Activated CD8-positive, alpha-beta memory T cell treated with anti-CD3 and anti-CD28 coated beads, Interleukin-2, amount 50 U/mL, for 1 hour (primary cell): ENCODE measurements around the gene TMIE.

Experiments used
- DNase-seq: peaks from one replicate; pipeline ENCODE4 v3.0.0-alpha.2; 2020; ENCODE audit errors: extremely low read depth

TMIE gene

GRCh38 chr3:46708401-46709156 lies 7.4 kb downstream of the TMIE start:
- DNase-seq, result no peak

GRCh38 chr3:46709157-46709654 lies 8.0 kb downstream of the TMIE start:
- no peak for DNase-seq

GRCh38 chr3:46709721-46710120 lies 8.5 kb downstream of the TMIE start:
- no peak for DNase-seq

- no peak for DNase-seq
Observed at GRCh38 chr3:46710229-46710628, 9.0 kb downstream of the TMIE start.

- DNase-seq, result no peak
Observed at GRCh38 chr3:46710671-46711295, 9.6 kb downstream of the TMIE start.

- no peak for DNase-seq
Observed at GRCh38 chr3:46711305-46711704, 10.1 kb downstream of the TMIE start.

GRCh38 chr3:46711760-46712159 lies 10.6 kb downstream of the TMIE start:
- no peak for DNase-seq

- DNase-seq, result no peak
Observed at GRCh38 chr3:46712191-46713049, 11.2 kb downstream of the TMIE start.

- DNase-seq, result no peak
Observed at GRCh38 chr3:46713050-46713897, 12.1 kb downstream of the TMIE start.

GRCh38 chr3:46713898-46714552 lies 12.8 kb downstream of the TMIE start:
- DNase-seq, result no peak

GRCh38 chr3:46714728-46715506 lies 13.7 kb downstream of the TMIE start:
- DNase-seq, result no peak

GRCh38 chr3:46715507-46716175 lies 14.4 kb downstream of the TMIE start:
- DNase-seq, result no peak

- no peak for DNase-seq
Observed at GRCh38 chr3:46716461-46717441, 15.6 kb downstream of the TMIE start.

- no peak for DNase-seq
Observed at GRCh38 chr3:46717447-46718231, 16.4 kb downstream of the TMIE start, which contains the start of gene PRSS50. Gene PRSS50 (minus strand): TSS chr3:46717869. CDS start chr3:46717824, 45 bp downstream.

GRCh38 chr3:46719044-46719565 lies 17.9 kb downstream of the TMIE start:
- DNase-seq, result no peak

GRCh38 chr3:46719735-46720271 lies 18.6 kb downstream of the TMIE start:
- DNase-seq, result no peak

GRCh38 chr3:46721009-46721408 lies 19.8 kb downstream of the TMIE start:
- no peak for DNase-seq
